HCT116 (cell line): ENCODE results near the gene VIPR1. TPM values are rescaled to one million over a fixed set of nuclear protein-coding genes. Genes with fewer than 3 reads are reported as not detected.

ENCODE experiments used
- ATAC-seq: fragments of 200-7000 bp; cut with Tn5 transposase; 2 replicates; pipeline ENCODE4 v1.9.1; 2020; ENCODE audit warnings: mild to moderate bottlenecking, moderate library complexity
- BruUV-seq: library from RNA; stranded (reverse); fragments of 400-500 nt; replicated peaks from 2 replicates; lab custom pipeline; 2021; lab: Mats Ljungman, UMichigan
- CTCF ChIA-PET: fragments of 300-600 bp; sonication (Branson Sonifier 250); formaldehyde crosslinking; loops from one replicate; lab custom pipeline; 2021; ENCODE audit warnings: antibody characterized with exemption; lab: Charles Lee
- POLR2A ChIA-PET: fragments of 300-600, 350-600 bp; sonication (Branson Sonifier 250); formaldehyde crosslinking; loops from one replicate; lab custom pipeline; 2021; ENCODE audit warnings: antibody characterized with exemption; lab: Charles Lee
- RAD21 ChIA-PET, 2 experiments: fragments of 300-600 bp; sonication (Branson Sonifier 250); formaldehyde crosslinking; loops; one replicate each; lab custom pipeline; 2023; ENCODE audit warnings: low total read pairs in 2 of 2; ENCODE audit not compliant: uncharacterized antibody in 2 of 2, unreplicated experiment in 2 of 2, low non-redundant PET in 1 of 2; lab: Charles Lee
- DNase-seq: peaks from one replicate; pipeline ENCODE4 v3.0.0-alpha.2; 2010; ENCODE audit warnings: low read depth, low spot score
- H2AFZ ChIP-seq: fragments of 200-600 bp; shearing (Covaris generic), sonication (generic); 2 replicates; pipeline ENCODE4 v1.6.1; 2017; ENCODE audit warnings: low read depth, mixed run types, mixed read lengths, antibody characterized with exemption, low read length; ENCODE audit not compliant: poor library complexity, severe bottlenecking
- H3K27ac ChIP-seq: 2 replicates; pipeline ENCODE4 v1.5.1; 2012; ENCODE audit warnings: low read depth, low read length
- H3K27me3 ChIP-seq: fragments of 200-600 bp; sonication (generic); 2 replicates; pipeline ENCODE4 v1.6.1; 2016; ENCODE audit warnings: mixed run types, low read length, mixed read lengths; ENCODE audit not compliant: insufficient read depth
- H3K36me3 ChIP-seq, 2 experiments: fragments of 200-500 bp in 1 of 2; fragments of 200-600 bp in 1 of 2; sonication (Bioruptor generic) in 1 of 2; sonication (generic) in 1 of 2; 2 replicates each; pipeline versions ENCODE4 v1.5.1 to v1.6.1; 2014 to 2016; ENCODE audit warnings: low read length in 2 of 2, inconsistent platforms in 1 of 2, mixed read lengths in 1 of 2, mixed run types in 1 of 2; ENCODE audit not compliant: insufficient read depth in 2 of 2, control insufficient read depth in 1 of 2
- H3K4me1 ChIP-seq, 2 experiments: fragments of 200-600 bp in 1 of 2; sonication (generic) in 1 of 2; 2 replicates each; pipeline versions ENCODE4 v1.5.1 to v1.6.1; 2012 to 2017; ENCODE audit warnings: low read length in 2 of 2, inconsistent platforms in 1 of 2, mild to moderate bottlenecking in 1 of 2, mixed read lengths in 1 of 2, mixed run types in 1 of 2, moderate library complexity in 1 of 2; ENCODE audit not compliant: insufficient read depth in 2 of 2, control insufficient read depth in 1 of 2
- H3K4me2 ChIP-seq: fragments of 200-600 bp; sonication (generic); 2 replicates; pipeline ENCODE4 v1.6.1; 2017; ENCODE audit warnings: mixed run types, low read length, mixed read lengths
- H3K4me3 ChIP-seq, 2 experiments: fragments of 200-600 bp in 1 of 2; sonication (generic) in 1 of 2; replicated peaks in 1 of 2; 2 replicates each; pipeline ENCODE4 v1.5.1; 2011 to 2016; ENCODE audit warnings: low read length in 2 of 2, control low read depth in 1 of 2, low read depth in 1 of 2, mild to moderate bottlenecking in 1 of 2, mixed read lengths in 1 of 2, mixed run types in 1 of 2
- H3K79me2 ChIP-seq: fragments of 200-600 bp; sonication (generic); 2 replicates; pipeline ENCODE4 v1.6.1; 2017; ENCODE audit warnings: mild to moderate bottlenecking, mixed run types, low read length, moderate library complexity, mixed read lengths; ENCODE audit not compliant: insufficient read depth
- H3K9ac ChIP-seq: fragments of 200-600 bp; sonication (generic); 2 replicates; pipeline ENCODE4 v1.6.1; 2016; ENCODE audit warnings: low read length, mixed read lengths
- H3K9me2 ChIP-seq: fragments of 200-600 bp; sonication (generic), shearing (Covaris generic); 2 replicates; pipeline ENCODE4 v1.6.1; 2017; ENCODE audit warnings: mixed run types, mild to moderate bottlenecking, moderate library complexity; ENCODE audit not compliant: insufficient read depth
- H3K9me3 ChIP-seq, 2 experiments: fragments of 200-500 bp in 1 of 2; fragments of 200-600 bp in 1 of 2; sonication (Bioruptor generic) in 1 of 2; sonication (generic) in 1 of 2; 2 replicates each; pipeline ENCODE4 v1.6.1; 2014 to 2017; ENCODE audit warnings: low read length in 2 of 2, mixed read lengths in 2 of 2, inconsistent platforms in 1 of 2, low read depth in 1 of 2, mild to moderate bottlenecking in 1 of 2, mixed run types in 1 of 2, moderate library complexity in 1 of 2; ENCODE audit not compliant: control insufficient read depth in 1 of 2, insufficient read depth in 1 of 2
- H4K20me1 ChIP-seq: fragments of 200-600 bp; sonication (generic), shearing (Covaris generic); 2 replicates; pipeline ENCODE4 v1.6.1; 2017; ENCODE audit warnings: mixed run types, mild to moderate bottlenecking, moderate library complexity; ENCODE audit not compliant: insufficient read depth
- ATF3 ChIP-seq: IDR thresholded peaks from 2 replicates; pipeline ENCODE4 v1.6.1; 2012
- CBX3 ChIP-seq: IDR thresholded peaks from 2 replicates; pipeline ENCODE4 v1.6.1; 2012; ENCODE audit warnings: low read depth
- CEBPB ChIP-seq: IDR thresholded peaks from 2 replicates; pipeline ENCODE4 v1.6.1; 2012; ENCODE audit warnings: low read depth
- EGR1 ChIP-seq: IDR thresholded peaks from 2 replicates; pipeline ENCODE4 v1.6.1; 2012; ENCODE audit warnings: low read depth
- ELF1 ChIP-seq: IDR thresholded peaks from 2 replicates; pipeline ENCODE4 v1.6.1; 2012; ENCODE audit warnings: low read depth, borderline replicate concordance
- EZH2 ChIP-seq: fragments of 200-600 bp; sonication (generic); IDR thresholded peaks from 2 replicates; pipeline ENCODE4 v1.6.1; 2017; ENCODE audit warnings: antibody characterized with exemption, mixed run types
- EZH2phosphoT487 ChIP-seq: fragments of 200-600 bp; IDR thresholded peaks from 2 replicates; pipeline ENCODE4 v1.6.1; 2018; ENCODE audit warnings: antibody characterized with exemption, borderline replicate concordance
- JUND ChIP-seq: IDR thresholded peaks from 2 replicates; pipeline ENCODE4 v1.6.1; 2012
- MAX ChIP-seq: IDR thresholded peaks from 2 replicates; pipeline ENCODE4 v1.6.1; 2012
- POLR2A ChIP-seq: IDR thresholded peaks from 2 replicates; pipeline ENCODE4 v1.7.0; 2011; ENCODE audit warnings: borderline replicate concordance; ENCODE audit not compliant: insufficient read depth, insufficient read length; ENCODE audit errors: extremely low read depth
- POLR2AphosphoS5 ChIP-seq: IDR thresholded peaks from 2 replicates; pipeline ENCODE4 v1.6.1; 2011; ENCODE audit warnings: mild to moderate bottlenecking, low read depth, low read length, moderate library complexity
- RAD21 ChIP-seq: IDR thresholded peaks from 2 replicates; pipeline ENCODE4 v1.6.1; 2012; ENCODE audit warnings: low read depth, mild to moderate bottlenecking
- SIN3A ChIP-seq: IDR thresholded peaks from 2 replicates; pipeline ENCODE4 v1.6.1; 2012; ENCODE audit warnings: low read depth
- SP1 ChIP-seq: IDR thresholded peaks from 2 replicates; pipeline ENCODE4 v1.6.1; 2012; ENCODE audit warnings: low read depth
- TCF7L2 ChIP-seq: IDR thresholded peaks from 2 replicates; pipeline ENCODE4 v1.7.0; 2011; ENCODE audit warnings: borderline replicate concordance, inconsistent platforms; ENCODE audit not compliant: insufficient read depth, insufficient read length; ENCODE audit errors: extremely low read depth
- YY1 ChIP-seq: IDR thresholded peaks from 2 replicates; pipeline ENCODE4 v1.6.1; 2011; ENCODE audit warnings: low read length, low read depth, moderate library complexity, mild to moderate bottlenecking; ENCODE audit not compliant: insufficient replicate concordance; ENCODE audit errors: extremely low read depth
- ZFX ChIP-seq: fragments of 450-650 bp; IDR thresholded peaks from 2 replicates; pipeline ENCODE4 v1.6.1; 2017
- intact Hi-C: fragments of 100-400 bp; cut with micrococcal nuclease; formaldehyde crosslinking; loops from 2 replicates; pipeline ENCODE4 v1.10.0; 2022
- total RNA-seq: library from RNA; stranded (reverse); gene quantifications from one replicate; pipeline ENCODE4 v1.2.1, GENCODE V29; 2021; ENCODE audit not compliant: unreplicated experiment
- TF ChIP-seq, protein P1 (sequence below), 3 experiments: fragments of 200-600 bp in 1 of 3; sonication (generic) in 1 of 3; IDR thresholded peaks in 2 of 3; conservative IDR thresholded peaks in 1 of 3; 2 replicates each; pipeline ENCODE4 v1.5.1; 2012 to 2017; ENCODE audit warnings: low read depth in 2 of 3, low read length in 2 of 3, antibody characterized with exemption in 1 of 3, borderline replicate concordance in 1 of 3, control low read depth in 1 of 3, mild to moderate bottlenecking in 1 of 3, mixed read lengths in 1 of 3, mixed run types in 1 of 3, moderate library complexity in 1 of 3; ENCODE audit not compliant: insufficient read depth in 1 of 3
- TF ChIP-seq, protein P2 (sequence below): IDR thresholded peaks from 2 replicates; pipeline ENCODE4 v1.6.1; 2011; ENCODE audit warnings: mild to moderate bottlenecking, low read length, moderate library complexity; ENCODE audit not compliant: insufficient replicate concordance; ENCODE audit errors: extremely low read depth

The VIPR1 gene
- total RNA-seq, 1 experiment from 2014 or later: 9.6 TPM

GRCh38 chr3:42477696-42478095, 24.7 kb upstream of the VIPR1 start (continued):
- TF ChIP-seq YY1: no peak
- no peak for TF ChIP-seq SIN3A
- no peak for TF ChIP-seq ZFX
- no peak for TF ChIP-seq EZH2phosphoT487
- no peak for TF ChIP-seq CEBPB
- no peak for TF ChIP-seq EZH2
- TF ChIP-seq RAD21: no peak
- no peak for TF ChIP-seq JUND

GRCh38 chr3:42478830-42479229, 23.6 kb upstream of the VIPR1 start:
- intact Hi-C loops: no loop called here
- Histone ChIP-seq H3K4me2 (no peak overlapping the region), H2AFZ (no peak overlapping the region), H3K4me1 (peaks cover 10 to 12% of the 10 kb centered on the region in 2 experiments), H4K20me1 (no peaks in the 10 kb centered on the region), H3K36me3 (no peaks in the 10 kb centered on the region), H3K27me3 (no peaks in the 10 kb centered on the region), H3K9me3 (peaks cover 0 to 5% of the 10 kb centered on the region in 2 experiments; a peak in 1 of 4 replicates), H3K9me2 (no peaks in the 10 kb centered on the region), H3K9ac (no peak overlapping the region), H3K4me3 (no peak overlapping the region), H3K27ac (no peak overlapping the region), H3K79me2 (no peaks in the 10 kb centered on the region)
- ChIA-PET CTCF (no interaction called here), POLR2A (interaction anchor here (1.6 kb wide), 1 partner anchor 11 kb away, joined by 4 read pairs; no protein-coding TSS in a partner anchor), RAD21 (no interaction called here)
- ATAC-seq (no peak), DNase-seq (no peak)
- TF ChIP-seq POLR2AphosphoS5: no peak
- TF ChIP-seq CEBPB: no peak
- TF ChIP-seq ELF1: no peak
- TF ChIP-seq EZH2phosphoT487: no peak
- TF ChIP-seq ZFX: no peak
- TF ChIP-seq YY1: no peak
- no peak for TF ChIP-seq SP1
- TF ChIP-seq ATF3: no peak
- TF ChIP-seq, protein P1, sequence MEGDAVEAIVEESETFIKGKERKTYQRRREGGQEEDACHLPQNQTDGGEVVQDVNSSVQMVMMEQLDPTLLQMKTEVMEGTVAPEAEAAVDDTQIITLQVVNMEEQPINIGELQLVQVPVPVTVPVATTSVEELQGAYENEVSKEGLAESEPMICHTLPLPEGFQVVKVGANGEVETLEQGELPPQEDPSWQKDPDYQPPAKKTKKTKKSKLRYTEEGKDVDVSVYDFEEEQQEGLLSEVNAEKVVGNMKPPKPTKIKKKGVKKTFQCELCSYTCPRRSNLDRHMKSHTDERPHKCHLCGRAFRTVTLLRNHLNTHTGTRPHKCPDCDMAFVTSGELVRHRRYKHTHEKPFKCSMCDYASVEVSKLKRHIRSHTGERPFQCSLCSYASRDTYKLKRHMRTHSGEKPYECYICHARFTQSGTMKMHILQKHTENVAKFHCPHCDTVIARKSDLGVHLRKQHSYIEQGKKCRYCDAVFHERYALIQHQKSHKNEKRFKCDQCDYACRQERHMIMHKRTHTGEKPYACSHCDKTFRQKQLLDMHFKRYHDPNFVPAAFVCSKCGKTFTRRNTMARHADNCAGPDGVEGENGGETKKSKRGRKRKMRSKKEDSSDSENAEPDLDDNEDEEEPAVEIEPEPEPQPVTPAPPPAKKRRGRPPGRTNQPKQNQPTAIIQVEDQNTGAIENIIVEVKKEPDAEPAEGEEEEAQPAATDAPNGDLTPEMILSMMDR (IDR thresholded peaks at IDR 0.05 in 2 of 3, conservative IDR thresholded peaks at IDR 0.05 in 1 of 3; ENCODE audit: borderline replicate concordance in 1 of 3, insufficient read depth in 1 of 3, low read depth in 2 of 3, low read length in 2 of 3): no peak
- no peak for TF ChIP-seq EGR1
- no peak for TF ChIP-seq TCF7L2
- no peak for TF ChIP-seq CBX3
- TF ChIP-seq, protein P2, sequence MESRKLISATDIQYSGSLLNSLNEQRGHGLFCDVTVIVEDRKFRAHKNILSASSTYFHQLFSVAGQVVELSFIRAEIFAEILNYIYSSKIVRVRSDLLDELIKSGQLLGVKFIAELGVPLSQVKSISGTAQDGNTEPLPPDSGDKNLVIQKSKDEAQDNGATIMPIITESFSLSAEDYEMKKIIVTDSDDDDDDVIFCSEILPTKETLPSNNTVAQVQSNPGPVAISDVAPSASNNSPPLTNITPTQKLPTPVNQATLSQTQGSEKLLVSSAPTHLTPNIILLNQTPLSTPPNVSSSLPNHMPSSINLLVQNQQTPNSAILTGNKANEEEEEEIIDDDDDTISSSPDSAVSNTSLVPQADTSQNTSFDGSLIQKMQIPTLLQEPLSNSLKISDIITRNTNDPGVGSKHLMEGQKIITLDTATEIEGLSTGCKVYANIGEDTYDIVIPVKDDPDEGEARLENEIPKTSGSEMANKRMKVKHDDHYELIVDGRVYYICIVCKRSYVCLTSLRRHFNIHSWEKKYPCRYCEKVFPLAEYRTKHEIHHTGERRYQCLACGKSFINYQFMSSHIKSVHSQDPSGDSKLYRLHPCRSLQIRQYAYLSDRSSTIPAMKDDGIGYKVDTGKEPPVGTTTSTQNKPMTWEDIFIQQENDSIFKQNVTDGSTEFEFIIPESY: no peak
- no peak for TF ChIP-seq MAX
- TF ChIP-seq POLR2A: no peak
- no peak for TF ChIP-seq EZH2
- BruUV-seq: no TSS peak
